OCI-LY3 (cell line): Measurements from ENCODE around the gene NR2C2.

Experiments
- H2AFZ ChIP-seq: fragments of 200-600, 300-600 bp; shearing (Covaris generic); 2 replicates; pipeline ENCODE4 v1.6.0; 2014; ENCODE audit warnings: antibody characterized with exemption, low read depth, low read length
- H3K27ac ChIP-seq: fragments of 200-600, 300-600 bp; sonication (generic); 2 replicates; pipeline ENCODE4 v1.5.1; 2014; ENCODE audit warnings: mild to moderate bottlenecking, low read length, moderate library complexity, mixed read lengths
- H3K27me3 ChIP-seq: fragments of 200-600, 300-600 bp; sonication (generic); 2 replicates; pipeline ENCODE4 v1.6.1; 2014; ENCODE audit warnings: low read depth, low read length, mixed read lengths
- H3K36me3 ChIP-seq: fragments of 200-600, 300-600 bp; sonication (generic); replicated peaks from 2 replicates; pipeline ENCODE3; 2014; ENCODE audit warnings: low read depth, low read length, mixed read lengths
- H3K4me1 ChIP-seq: fragments of 300-600, 200-600 bp; sonication (generic); 2 replicates; pipeline ENCODE4 v1.6.1; 2014; ENCODE audit warnings: low read length, mixed read lengths
- H3K4me2 ChIP-seq: fragments of 200-600, 300-600 bp; sonication (generic); 2 replicates; pipeline ENCODE4 v1.6.1; 2014; ENCODE audit warnings: low read length, mixed read lengths
- H3K4me3 ChIP-seq: fragments of 300-600, 200-600 bp; sonication (generic); 2 replicates; pipeline ENCODE4 v1.5.1; 2014; ENCODE audit warnings: antibody characterized with exemption, mild to moderate bottlenecking, low read length, moderate library complexity
- H3K79me2 ChIP-seq: fragments of 300-600, 200-600 bp; shearing (Covaris generic); 2 replicates; pipeline ENCODE4 v1.6.1; 2014; ENCODE audit warnings: mild to moderate bottlenecking, low read length, mixed read lengths
- H3K9ac ChIP-seq: fragments of 300-600, 200-600 bp; shearing (Covaris generic); 2 replicates; pipeline ENCODE4 v1.6.0; 2014; ENCODE audit warnings: mild to moderate bottlenecking, low read length, moderate library complexity
- H3K9me3 ChIP-seq: fragments of 200-600, 300-600 bp; shearing (Covaris generic); 2 replicates; pipeline ENCODE4 v1.6.1; 2014; ENCODE audit warnings: low read length, mixed read lengths; ENCODE audit not compliant: insufficient read depth
- H4K20me1 ChIP-seq: fragments of 200-600, 300-600 bp; sonication (generic); 2 replicates; pipeline ENCODE4 v1.6.1; 2016; ENCODE audit warnings: low read length, mixed read lengths; ENCODE audit not compliant: insufficient read depth
- CTCF ChIP-seq: fragments of 200-600, 300-600 bp; sonication (generic); IDR thresholded peaks from 2 replicates; pipeline ENCODE4 v1.5.1; 2014; ENCODE audit warnings: antibody characterized with exemption, low read length, low read depth
- EZH2phosphoT487 ChIP-seq: fragments of 200-600 bp; shearing (Covaris generic); IDR thresholded peaks from 2 replicates; pipeline ENCODE4 v1.6.1; 2018; ENCODE audit warnings: antibody characterized with exemption, mixed run types, low read depth

The NR2C2 gene

GRCh38 chr3:14950274-14950673, 2.9 kb downstream of the NR2C2 start:
- TF ChIP-seq EZH2phosphoT487 (no peak), CTCF (no peak)
- Histone ChIP-seq H3K9ac (no peak overlapping the region), H3K27me3 (no peaks in the 10 kb centered on the region), H3K27ac (no peak overlapping the region), H3K9me3 (no peaks in the 10 kb centered on the region), H3K4me1 (peaks cover 13% of the 10 kb centered on the region), H4K20me1 (0 out of 2 replicates have a peak, but pooled peaks cover 7% of the 10 kb centered on the region), H3K79me2 (peaks cover 77% of the 10 kb centered on the region), H3K4me3 (no peak overlapping the region), H3K36me3 (peaks cover 10% of the 10 kb centered on the region), H3K4me2 (no peak overlapping the region), H2AFZ (no peak overlapping the region)

- Histone ChIP-seq H2AFZ (no peak overlapping the region), H3K4me2 (no peak overlapping the region), H3K9me3 (no peaks in the 10 kb centered on the region), H3K36me3 (peaks cover 6% of the 10 kb centered on the region), H3K9ac (no peak overlapping the region), H4K20me1 (no peaks in the 10 kb centered on the region), H3K4me1 (peaks cover 19% of the 10 kb centered on the region), H3K4me3 (no peak overlapping the region), H3K79me2 (peaks cover 61% of the 10 kb centered on the region), H3K27ac (no peak overlapping the region), H3K27me3 (no peaks in the 10 kb centered on the region)
- TF ChIP-seq EZH2phosphoT487 (no peak), CTCF (no peak)
These were observed 9.8 kb downstream of the NR2C2 start for GRCh38 chr3:14957153-14957552.

GRCh38 chr3:14957925-14958324, 10.5 kb downstream of the NR2C2 start:
- no peaks in the 10 kb centered on the region for H4K20me1 ChIP-seq
- no peak for TF ChIP-seq EZH2phosphoT487
- TF ChIP-seq CTCF = no peak
- no peak overlapping the region for H3K4me2 ChIP-seq
- H3K27me3 ChIP-seq = no peaks in the 10 kb centered on the region
- peaks cover 59% of the 10 kb centered on the region for H3K79me2 ChIP-seq
- H3K4me3 ChIP-seq = no peak overlapping the region
- H2AFZ ChIP-seq = no peak overlapping the region
- no peak overlapping the region for H3K27ac ChIP-seq
- peaks cover 19% of the 10 kb centered on the region for H3K4me1 ChIP-seq
- H3K36me3 ChIP-seq = peaks cover 6% of the 10 kb centered on the region
- no peak overlapping the region for H3K9ac ChIP-seq
- no peaks in the 10 kb centered on the region for H3K9me3 ChIP-seq

- Histone ChIP-seq H3K4me1 (peaks cover 19% of the 10 kb centered on the region), H3K27me3 (no peaks in the 10 kb centered on the region), H3K27ac (peak overlapping the region; percentile 13; the same call in 1 of the 2 replicates), H3K4me2 (peak overlapping the region; percentile 63), H3K9me3 (no peaks in the 10 kb centered on the region), H3K36me3 (peaks cover 6% of the 10 kb centered on the region), H3K4me3 (peak overlapping the region; percentile 54), H4K20me1 (no peaks in the 10 kb centered on the region), H3K9ac (peak overlapping the region; percentile 21; the same call in 1 of the 2 replicates), H2AFZ (no peak overlapping the region), H3K79me2 (peaks cover 53% of the 10 kb centered on the region)
- no peak for TF ChIP-seq EZH2phosphoT487
- no peak for TF ChIP-seq CTCF
These were observed 12.1 kb downstream of the NR2C2 start for GRCh38 chr3:14959359-14959943.
